Liver (tissue), 9 donors: Measurements from ENCODE around the gene SERINC1. TPM values are rescaled to one million over a fixed set of nuclear protein-coding genes. Genes with fewer than 3 reads are reported as not detected.
"Not testable (repeated sequence)": the region's sequence is repeated elsewhere in the genome, so short reads cannot be mapped to it uniquely, and the experiment has no call there.

Source experiments
- DNase-seq: peaks from one replicate; pipeline ENCODE4 v3.0.0-alpha.2; 2017; ENCODE audit warnings: low spot score
- H3K27ac ChIP-seq, 2 donors: one replicate each; pipeline ENCODE4 v1.7.0; 2013; ENCODE audit warnings: inconsistent platforms in 2 of 2, low read length in 2 of 2, control low read depth in 1 of 2, low read depth in 1 of 2, mild to moderate bottlenecking in 1 of 2
- H3K27me3 ChIP-seq, 4 donors: one replicate each; pipeline versions ENCODE4 v1.6.1 to v1.7.0; 2013; ENCODE audit warnings: low read length in 3 of 4, inconsistent platforms in 1 of 4, mild to moderate bottlenecking in 1 of 4, moderate library complexity in 1 of 4; ENCODE audit not compliant: control insufficient read depth in 4 of 4, insufficient read depth in 4 of 4
- H3K36me3 ChIP-seq, 4 donors: one replicate each; pipeline versions ENCODE4 v1.6.1 to v1.7.0; 2013; ENCODE audit warnings: low read length in 3 of 4, mild to moderate bottlenecking in 3 of 4, low read depth in 1 of 4, moderate library complexity in 1 of 4; ENCODE audit not compliant: control insufficient read depth in 4 of 4, insufficient read depth in 3 of 4
- H3K4me1 ChIP-seq, 4 donors: one replicate each; pipeline versions ENCODE4 v1.6.1 to v1.7.0; 2013; ENCODE audit warnings: low read length in 3 of 4, mild to moderate bottlenecking in 3 of 4, moderate library complexity in 1 of 4; ENCODE audit not compliant: control insufficient read depth in 4 of 4, insufficient read depth in 4 of 4
- H3K4me3 ChIP-seq, 3 donors: one replicate each; pipeline versions ENCODE4 v1.6.1 to v1.7.0; 2013; ENCODE audit warnings: low read length in 3 of 3, control low read depth in 1 of 3, low read depth in 1 of 3, mild to moderate bottlenecking in 1 of 3
- H3K9ac ChIP-seq, 2 donors: one replicate each; pipeline ENCODE4 v1.7.0; 2013; ENCODE audit warnings: low read length in 2 of 2, mild to moderate bottlenecking in 2 of 2, moderate library complexity in 2 of 2, control low read depth in 1 of 2, low read depth in 1 of 2
- H3K9me3 ChIP-seq, 4 donors: one replicate each; pipeline versions ENCODE4 v1.6.1 to v1.7.0; 2013; ENCODE audit warnings: low read length in 3 of 4; ENCODE audit not compliant: control insufficient read depth in 4 of 4
- CTCF ChIP-seq: fragments of 150-350 bp; IDR thresholded peaks from 2 replicates; pipeline ENCODE4 v1.5.1; 2017; ENCODE audit warnings: improper control_type of control experiment, low read depth, low read length; ENCODE audit not compliant: missing input control
- EGR1 ChIP-seq, 2 donors: IDR thresholded peaks; 2 replicates each; pipeline ENCODE4 v1.6.1; 2016 to 2018; ENCODE audit warnings: antibody characterized with exemption in 2 of 2, low read depth in 2 of 2
- FOXA1 ChIP-seq: IDR thresholded peaks from 2 replicates; pipeline ENCODE4 v1.6.1; 2016; ENCODE audit warnings: antibody characterized with exemption
- FOXA2 ChIP-seq: IDR thresholded peaks from 2 replicates; pipeline ENCODE4 v1.6.1; 2016; ENCODE audit warnings: antibody characterized with exemption
- GABPA ChIP-seq, 2 donors: IDR thresholded peaks in 1 of 2; conservative IDR thresholded peaks in 1 of 2; 2 replicates each; pipeline ENCODE4 v1.6.1; 2016; ENCODE audit warnings: antibody characterized with exemption in 2 of 2, mild to moderate bottlenecking in 1 of 2, moderate library complexity in 1 of 2
- HNF4A ChIP-seq, 2 donors: conservative IDR thresholded peaks; 2 replicates each; pipeline ENCODE4 v1.6.1; 2016; ENCODE audit warnings: antibody characterized with exemption in 2 of 2, mild to moderate bottlenecking in 2 of 2
- HNF4G ChIP-seq: IDR thresholded peaks from 2 replicates; pipeline ENCODE4 v1.6.1; 2016; ENCODE audit warnings: antibody characterized with exemption
- JUND ChIP-seq, 2 donors: IDR thresholded peaks; 2 replicates each; pipeline ENCODE4 v1.6.1; 2016; ENCODE audit warnings: antibody characterized with exemption in 2 of 2
- MAX ChIP-seq: IDR thresholded peaks from 2 replicates; pipeline ENCODE4 v1.6.1; 2016; ENCODE audit warnings: antibody characterized with exemption
- RAD21 ChIP-seq, 2 donors: IDR thresholded peaks; 2 replicates each; pipeline ENCODE4 v1.6.1; 2016; ENCODE audit warnings: antibody characterized with exemption in 2 of 2, mild to moderate bottlenecking in 2 of 2
- REST ChIP-seq: IDR thresholded peaks from 2 replicates; pipeline ENCODE4 v1.6.1; 2016; ENCODE audit warnings: antibody characterized with exemption, mild to moderate bottlenecking
- RXRA ChIP-seq, 2 donors: IDR thresholded peaks; 2 replicates each; pipeline ENCODE4 v1.6.1; 2017 to 2018; ENCODE audit warnings: antibody characterized with exemption in 2 of 2, mild to moderate bottlenecking in 1 of 2
- SP1 ChIP-seq: IDR thresholded peaks from 2 replicates; pipeline ENCODE4 v1.6.1; 2018; ENCODE audit warnings: antibody characterized with exemption, mild to moderate bottlenecking
- TAF1 ChIP-seq: conservative IDR thresholded peaks from 2 replicates; pipeline ENCODE4 v1.6.1; 2016; ENCODE audit warnings: antibody characterized with exemption, mild to moderate bottlenecking
- ZBTB33 ChIP-seq: IDR thresholded peaks from 2 replicates; pipeline ENCODE4 v1.6.1; 2016; ENCODE audit warnings: antibody characterized with exemption
- WGBS: extraction: QIAGEN DNeasy Blood & Tissue Kit; methylation state at CpG from one replicate; pipeline ENCODE4 v1.1.7; 2013; 5-methylcytosine and 5-hydroxymethylcytosine counted together
- polyA plus RNA-seq, 2 donors: library from polyadenylated mRNA; stranded (reverse) in 1 of 2; unstranded in 1 of 2; fragments of 200-250 nt in 1 of 2; fragments of >200 nt in 1 of 2; fragmentation: Nextera tagmentation in 1 of 2; extraction: Ambion mirVana in 1 of 2; gene quantifications; one replicate each; pipeline versions ENCODE4 v1.2.1 to v1.2.3, GENCODE V29; 2013 to 2015
- total RNA-seq, 2 donors: library from RNA; depleted of rRNA; stranded (reverse); fragments of >200 nt; gene quantifications; one replicate each; pipeline ENCODE4 v1.2.3, GENCODE V29; 2014
- donor health status: healthy.
- donor health status: healthy.
- donor health status: healthy.
- donor health status: healthy.
- donor health status: healthy.

Gene SERINC1
- total and polyA plus RNA-seq, 4 donors: 79.8 to 139 (median 113) TPM

- TF ChIP-seq SP1 (no peak), HNF4A (conservative IDR thresholded peaks at IDR 0.05) (no peak), EGR1 (IDR thresholded peaks at IDR 0.05; ENCODE audit: low read depth in 2 of 2) (no peak), RXRA (IDR thresholded peaks at IDR 0.05) (no peak), ZBTB33 (no peak), HNF4G (no peak), TAF1 (no peak), GABPA (IDR thresholded peaks at IDR 0.05 in 1 of 2, conservative IDR thresholded peaks at IDR 0.05 in 1 of 2) (no peak), JUND (IDR thresholded peaks at IDR 0.05) (no peak), MAX (no peak), RAD21 (IDR thresholded peaks at IDR 0.05) (no peak)
- Histone ChIP-seq H3K27ac (no peak overlapping the region), H3K4me3 (no peak overlapping the region), H3K27me3 (no peaks in the 10 kb centered on the region), H3K9me3 (no peaks in the 10 kb centered on the region), H3K9ac (no peak overlapping the region), H3K4me1 (peaks cover 4 to 24% (median 8%) of the 10 kb centered on the region in 4 donors), H3K36me3 (peaks cover 3 to 19% (median 13%) of the 10 kb centered on the region in 4 donors)
- 57% methylated on average over 2 of the region's 2 CpGs for WGBS
- DNase-seq: no peak
Measured at GRCh38 chr6:122459240-122459639, 12.4 kb downstream of the SERINC1 start.

GRCh38 chr6:122458087-122458486, 13.5 kb downstream of the SERINC1 start:
- no peaks in the 10 kb centered on the region for H3K9me3 ChIP-seq
- DNase-seq: no peak
- H3K4me3 ChIP-seq: no peak overlapping the region
- TF ChIP-seq EGR1 (IDR thresholded peaks at IDR 0.05; ENCODE audit: low read depth in 2 of 2): no peak
- TF ChIP-seq REST: no peak
- TF ChIP-seq RXRA (IDR thresholded peaks at IDR 0.05): no peak
- TF ChIP-seq FOXA1: no peak
- TF ChIP-seq FOXA2: no peak
- no peak for TF ChIP-seq CTCF
- no peak for TF ChIP-seq TAF1
- no peak for TF ChIP-seq RAD21 (IDR thresholded peaks at IDR 0.05)
- no peak for TF ChIP-seq JUND (IDR thresholded peaks at IDR 0.05)
- peaks cover 3 to 30% (median 22%) of the 10 kb centered on the region in 4 donors for H3K36me3 ChIP-seq
- no peaks in the 10 kb centered on the region for H3K27me3 ChIP-seq
- H3K9ac ChIP-seq: no peak overlapping the region
- no peak overlapping the region for H3K27ac ChIP-seq
- peaks cover 4 to 24% (median 8%) of the 10 kb centered on the region in 4 donors for H3K4me1 ChIP-seq
- WGBS: 98% methylated on average over 1 of the region's 1 CpG

- not testable (repeated sequence) for H3K9me3 ChIP-seq
Measured at GRCh38 chr6:122455116-122455515, 16.5 kb downstream of the SERINC1 start.

More at GRCh38 chr6:122455116-122455515, 16.5 kb downstream of the SERINC1 start:
- H3K4me1 ChIP-seq, H3K27ac ChIP-seq, DNase-seq, H3K27me3 ChIP-seq, H3K9ac ChIP-seq, H3K4me3 ChIP-seq: not testable (repeated sequence)
- peaks cover 6 to 56% (median 42%) of the 10 kb centered on the region in 4 donors for H3K36me3 ChIP-seq
- 96% methylated on average over 1 of the region's 1 CpG for WGBS
